ENCODE results near the gene KHK.

DNA sequence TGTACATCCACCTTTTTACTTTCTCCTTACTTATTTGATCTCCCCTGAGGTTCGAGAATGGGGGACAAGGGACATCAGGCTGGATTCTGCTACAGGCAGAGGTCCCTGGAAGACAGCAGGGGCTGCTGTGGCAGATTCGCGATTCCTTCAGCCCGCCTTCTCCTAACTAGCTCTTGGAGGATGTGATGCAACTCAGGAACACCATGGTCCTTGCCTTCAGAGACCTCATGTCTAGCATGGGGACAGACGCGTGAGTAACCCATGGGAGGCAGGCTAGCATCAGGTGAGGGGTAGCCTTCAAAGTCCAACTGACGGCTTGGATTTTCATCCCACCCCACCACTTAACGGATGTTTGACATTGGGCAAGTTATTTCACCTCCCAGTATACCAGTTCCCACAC lies 61.4 kb downstream of the KHK start:
- TF ChIP-seq CTCF (IDR thresholded peaks at IDR 0.05) (no peak), EP300 (IDR thresholded peaks at IDR 0.05) (no peak)
